Testis (tissue), 2 donors: ENCODE results near the gene EIF2D.

Source experiments
- POLR2A ChIP-seq: fragments of 450-650 bp; IDR thresholded peaks from one replicate; pipeline ENCODE4 v1.6.1; 2017; ENCODE audit warnings: antibody characterized with exemption, mild to moderate bottlenecking, moderate library complexity
- TF ChIP-seq, protein P1 (sequence below), 3 experiments: fragments of 450-650 bp in 2 of 3; fragments of 200-600 bp in 1 of 3; sonication (generic) in 1 of 3; IDR thresholded peaks; one replicate each; pipeline ENCODE4 v1.5.1; 2016 to 2019; ENCODE audit warnings: antibody characterized with exemption in 3 of 3, mild to moderate bottlenecking in 2 of 3, moderate library complexity in 1 of 3

- TF ChIP-seq POLR2A = no peak
- TF ChIP-seq, protein P1, sequence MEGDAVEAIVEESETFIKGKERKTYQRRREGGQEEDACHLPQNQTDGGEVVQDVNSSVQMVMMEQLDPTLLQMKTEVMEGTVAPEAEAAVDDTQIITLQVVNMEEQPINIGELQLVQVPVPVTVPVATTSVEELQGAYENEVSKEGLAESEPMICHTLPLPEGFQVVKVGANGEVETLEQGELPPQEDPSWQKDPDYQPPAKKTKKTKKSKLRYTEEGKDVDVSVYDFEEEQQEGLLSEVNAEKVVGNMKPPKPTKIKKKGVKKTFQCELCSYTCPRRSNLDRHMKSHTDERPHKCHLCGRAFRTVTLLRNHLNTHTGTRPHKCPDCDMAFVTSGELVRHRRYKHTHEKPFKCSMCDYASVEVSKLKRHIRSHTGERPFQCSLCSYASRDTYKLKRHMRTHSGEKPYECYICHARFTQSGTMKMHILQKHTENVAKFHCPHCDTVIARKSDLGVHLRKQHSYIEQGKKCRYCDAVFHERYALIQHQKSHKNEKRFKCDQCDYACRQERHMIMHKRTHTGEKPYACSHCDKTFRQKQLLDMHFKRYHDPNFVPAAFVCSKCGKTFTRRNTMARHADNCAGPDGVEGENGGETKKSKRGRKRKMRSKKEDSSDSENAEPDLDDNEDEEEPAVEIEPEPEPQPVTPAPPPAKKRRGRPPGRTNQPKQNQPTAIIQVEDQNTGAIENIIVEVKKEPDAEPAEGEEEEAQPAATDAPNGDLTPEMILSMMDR (IDR thresholded peaks at IDR 0.05) = peak; percentile 83 to 88 (median 87)
Measured at GRCh38 chr1:206583707-206584648, 28.3 kb downstream of the EIF2D start.
